GM23338 (cell line): ENCODE measurements around the gene DMRTC2. TPM values are rescaled to one million over a fixed set of nuclear protein-coding genes. Genes with fewer than 3 reads are reported as not detected.
A peak's percentile ranks its signal among the peaks of the same experiment; 100 is the strongest.

Experiments used
- ATAC-seq: fragments of 200-7000 bp; cut with Tn5 transposase; 3 replicates; pipeline ENCODE4 v1.9.1; 2020
- DNase-seq: peaks from one replicate; pipeline ENCODE4 v3.0.0-alpha.2; 2015; ENCODE audit warnings: low spot score
- H2AFZ ChIP-seq: fragments of 200-600 bp; sonication (generic); 2 replicates; pipeline ENCODE4 v1.8.0; 2016; ENCODE audit warnings: antibody characterized with exemption, mild to moderate bottlenecking, moderate library complexity
- H3F3A ChIP-seq: fragments of 200-600 bp; sonication (generic); replicated peaks from 2 replicates; pipeline ENCODE4 v1.8.0; 2017; ENCODE audit warnings: antibody characterized with exemption, mixed run types, low read depth
- H3K27ac ChIP-seq: fragments of 200-600 bp; sonication (generic); 2 replicates; pipeline ENCODE4 v1.6.1; 2016; ENCODE audit warnings: low read depth
- H3K27me3 ChIP-seq: fragments of 200-600 bp; sonication (generic); 2 replicates; pipeline ENCODE4 v1.8.0; 2016; ENCODE audit warnings: mild to moderate bottlenecking, mixed run types, moderate library complexity; ENCODE audit not compliant: insufficient read depth
- H3K36me3 ChIP-seq: fragments of 200-600 bp; sonication (generic); 2 replicates; pipeline ENCODE4 v1.8.0; 2016; ENCODE audit warnings: mild to moderate bottlenecking; ENCODE audit not compliant: insufficient read depth
- H3K4me1 ChIP-seq: fragments of 200-600 bp; sonication (generic); 2 replicates; pipeline ENCODE4 v1.8.0; 2016; ENCODE audit warnings: mild to moderate bottlenecking, moderate library complexity; ENCODE audit not compliant: insufficient read depth
- H3K4me2 ChIP-seq: fragments of 200-600 bp; sonication (generic); 2 replicates; pipeline ENCODE4 v1.7.1; 2017; ENCODE audit warnings: mixed run types
- H3K4me3 ChIP-seq: fragments of 200-600 bp; sonication (generic); 2 replicates; pipeline ENCODE4 v1.6.1; 2016; ENCODE audit warnings: mixed run types
- H3K79me2 ChIP-seq: fragments of 200-600 bp; sonication (generic); replicated peaks from 2 replicates; pipeline ENCODE4 v1.8.0; 2017; ENCODE audit warnings: mild to moderate bottlenecking; ENCODE audit not compliant: insufficient read depth
- H3K9me2 ChIP-seq: fragments of 200-600 bp; sonication (generic); 2 replicates; pipeline ENCODE4 v1.8.0; 2017; ENCODE audit not compliant: insufficient read depth
- H4K20me1 ChIP-seq: fragments of 200-600 bp; sonication (generic); replicated peaks from 2 replicates; pipeline ENCODE4 v1.8.0; 2017; ENCODE audit warnings: mild to moderate bottlenecking; ENCODE audit not compliant: insufficient read depth
- H3K27ac Mint-ChIP-seq: 2 replicates; pipeline ENCODE4 v1.8.0; 2020; ENCODE audit warnings: inconsistent platforms, mild to moderate bottlenecking, moderate library complexity, mixed read lengths
- H3K27me3 Mint-ChIP-seq: 3 replicates; pipeline ENCODE4 v1.8.0; 2022; ENCODE audit warnings: low read depth, mild to moderate bottlenecking, moderate library complexity, mixed read lengths, inconsistent platforms; ENCODE audit not compliant: insufficient read depth, poor library complexity
- H3K36me3 Mint-ChIP-seq: 3 replicates; pipeline ENCODE4 v1.8.0; 2021; ENCODE audit warnings: low read depth, mild to moderate bottlenecking, inconsistent platforms, moderate library complexity, mixed read lengths
- H3K4me1 Mint-ChIP-seq: 3 replicates; pipeline ENCODE4 v1.8.0; 2020; ENCODE audit warnings: mild to moderate bottlenecking, inconsistent platforms, mixed read lengths
- H3K4me3 Mint-ChIP-seq: 3 replicates; pipeline ENCODE4 v1.8.0; 2021; ENCODE audit warnings: moderate library complexity, mild to moderate bottlenecking, inconsistent platforms, mixed read lengths
- H3K9me3 Mint-ChIP-seq: 3 replicates; pipeline ENCODE4 v1.8.0; 2020; ENCODE audit warnings: moderate library complexity, mild to moderate bottlenecking, inconsistent platforms, mixed read lengths
- CREB1 ChIP-seq: fragments of 250-450 bp; sonication (Bioruptor Pico); IDR thresholded peaks from 2 replicates; pipeline ENCODE4 v1.5.0; 2020; ENCODE audit warnings: low read depth, mild to moderate bottlenecking, moderate library complexity
- ETS1 ChIP-seq: IDR thresholded peaks from 2 replicates; pipeline ENCODE4 v1.6.1; 2016; ENCODE audit warnings: antibody characterized with exemption
- EZH2 ChIP-seq: fragments of 200-600 bp; sonication (generic); IDR thresholded peaks from one replicate; pipeline ENCODE4 v1.8.0; 2017; ENCODE audit warnings: antibody characterized with exemption, mild to moderate bottlenecking, low read depth; ENCODE audit not compliant: unreplicated experiment
- EZH2phosphoT487 ChIP-seq: fragments of 200-600 bp; sonication (generic); IDR thresholded peaks from one replicate; pipeline ENCODE4 v1.8.1; 2018; ENCODE audit warnings: antibody characterized with exemption; ENCODE audit not compliant: unreplicated experiment
- JUNB ChIP-seq: IDR thresholded peaks from one replicate; pipeline ENCODE4 v1.6.1; 2016; ENCODE audit warnings: antibody characterized with exemption; ENCODE audit not compliant: unreplicated experiment
- NANOG ChIP-seq: IDR thresholded peaks from 2 replicates; pipeline ENCODE4 v1.6.1; 2016; ENCODE audit warnings: antibody characterized with exemption, borderline replicate concordance
- POLR2AphosphoS5 ChIP-seq: IDR thresholded peaks from 2 replicates; pipeline ENCODE4 v1.6.1; 2016; ENCODE audit warnings: antibody characterized with exemption, low read depth
- STAT1 ChIP-seq: IDR thresholded peaks from one replicate; pipeline ENCODE4 v1.6.1; 2016; ENCODE audit warnings: antibody characterized with exemption; ENCODE audit not compliant: unreplicated experiment
- ZNF114 ChIP-seq: fragments of 250-450 bp; sonication (Bioruptor Pico); IDR thresholded peaks from 2 replicates; pipeline ENCODE4 v1.5.0; 2020; ENCODE audit warnings: mild to moderate bottlenecking, moderate library complexity
- polyA plus RNA-seq: library from polyadenylated mRNA; unstranded; fragments of >200 nt; fragmentation: Nextera tagmentation; extraction: Ambion mirVana; gene quantifications from 2 replicates; pipeline ENCODE4 v1.2.1, GENCODE V29; 2016
- total RNA-seq: library from RNA; depleted of rRNA; stranded (reverse); fragments of >200 nt; shearing (Covaris generic); gene quantifications from 2 replicates; pipeline ENCODE4 v1.2.3, GENCODE V29; 2014
- TF ChIP-seq, protein P1 (sequence below), 2 experiments: fragments of 200-600 bp in 1 of 2; sonication (generic) in 1 of 2; conservative IDR thresholded peaks; 2 replicates each; pipeline versions ENCODE4 v1.5.1 to v1.6.1; 2016 to 2017; ENCODE audit warnings: antibody characterized with exemption in 2 of 2, low read depth in 2 of 2, mild to moderate bottlenecking in 2 of 2, moderate library complexity in 1 of 2
- TF ChIP-seq, protein P2 (sequence below): IDR thresholded peaks from one replicate; pipeline ENCODE4 v1.6.1; 2018; ENCODE audit warnings: antibody characterized with exemption; ENCODE audit not compliant: unreplicated experiment

DMRTC2 gene
- total and polyA plus RNA-seq, 2 experiments from 2014 or later: 0.21 TPM; not detected in 1

DNA sequence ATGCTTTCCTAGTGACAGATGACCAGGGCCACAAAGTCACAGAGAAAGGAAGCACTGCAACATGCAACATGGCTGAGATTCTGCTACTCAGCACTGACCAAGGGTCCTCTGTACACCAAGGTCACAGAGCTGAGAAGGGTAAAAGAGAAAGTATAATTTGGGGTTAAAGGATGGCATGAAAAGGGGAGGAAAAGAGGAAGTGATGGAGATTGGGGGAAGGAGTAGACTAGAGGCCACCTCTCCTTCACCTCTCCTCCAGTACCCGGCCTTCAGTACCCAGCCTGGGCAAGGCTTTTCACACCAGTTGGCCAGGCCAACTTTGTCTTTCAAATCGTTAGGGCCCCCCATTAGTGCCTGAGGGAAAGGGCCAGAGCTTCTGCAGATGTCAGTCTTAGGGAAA, 8.9 kb downstream of the DMRTC2 start (continued):
- TF ChIP-seq, protein P1, sequence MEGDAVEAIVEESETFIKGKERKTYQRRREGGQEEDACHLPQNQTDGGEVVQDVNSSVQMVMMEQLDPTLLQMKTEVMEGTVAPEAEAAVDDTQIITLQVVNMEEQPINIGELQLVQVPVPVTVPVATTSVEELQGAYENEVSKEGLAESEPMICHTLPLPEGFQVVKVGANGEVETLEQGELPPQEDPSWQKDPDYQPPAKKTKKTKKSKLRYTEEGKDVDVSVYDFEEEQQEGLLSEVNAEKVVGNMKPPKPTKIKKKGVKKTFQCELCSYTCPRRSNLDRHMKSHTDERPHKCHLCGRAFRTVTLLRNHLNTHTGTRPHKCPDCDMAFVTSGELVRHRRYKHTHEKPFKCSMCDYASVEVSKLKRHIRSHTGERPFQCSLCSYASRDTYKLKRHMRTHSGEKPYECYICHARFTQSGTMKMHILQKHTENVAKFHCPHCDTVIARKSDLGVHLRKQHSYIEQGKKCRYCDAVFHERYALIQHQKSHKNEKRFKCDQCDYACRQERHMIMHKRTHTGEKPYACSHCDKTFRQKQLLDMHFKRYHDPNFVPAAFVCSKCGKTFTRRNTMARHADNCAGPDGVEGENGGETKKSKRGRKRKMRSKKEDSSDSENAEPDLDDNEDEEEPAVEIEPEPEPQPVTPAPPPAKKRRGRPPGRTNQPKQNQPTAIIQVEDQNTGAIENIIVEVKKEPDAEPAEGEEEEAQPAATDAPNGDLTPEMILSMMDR (conservative IDR thresholded peaks at IDR 0.05; ENCODE audit: low read depth in 2 of 2): no peak
- TF ChIP-seq ZNF114: no peak
- no peak for TF ChIP-seq JUNB
- no peak for TF ChIP-seq NANOG
- no peak for TF ChIP-seq POLR2AphosphoS5
- no peak for TF ChIP-seq CREB1 (CRISPR knock-in tag)
- no peak for TF ChIP-seq EZH2phosphoT487

- Mint-ChIP-seq H3K27me3 (peaks cover 22% of the 10 kb centered on the region), H3K4me1 (peaks cover 33% of the 10 kb centered on the region), H3K4me3 (peak overlapping the region; percentile 85), H3K36me3 (peaks cover 39% of the 10 kb centered on the region), H3K9me3 (peaks cover 3% of the 10 kb centered on the region; the same call in 1 of the 3 replicates), H3K27ac (peak overlapping the region; percentile 82)
- H3F3A ChIP-seq: peaks cover 35% of the 10 kb centered on the region
- peak overlapping the region; percentile 68 for H3K4me2 ChIP-seq
- H3K79me2 ChIP-seq: peaks cover 40% of the 10 kb centered on the region
- no peaks in the 10 kb centered on the region for H3K27me3 ChIP-seq
- no peaks in the 10 kb centered on the region for H3K9me2 ChIP-seq
- DNase-seq: no peak
- H3K27ac ChIP-seq: peak overlapping the region; percentile 80
- H3K4me3 ChIP-seq: peak overlapping the region; percentile 44
- peaks cover 30% of the 10 kb centered on the region for H4K20me1 ChIP-seq
- TF ChIP-seq, protein P1 (conservative IDR thresholded peaks at IDR 0.05; ENCODE audit: low read depth in 2 of 2): no peak; a peak in 1 of 4 replicates
- no peak for TF ChIP-seq EZH2
- no peak for TF ChIP-seq STAT1
- TF ChIP-seq ETS1: no peak
- TF ChIP-seq EZH2phosphoT487: no peak
- TF ChIP-seq, protein P2, sequence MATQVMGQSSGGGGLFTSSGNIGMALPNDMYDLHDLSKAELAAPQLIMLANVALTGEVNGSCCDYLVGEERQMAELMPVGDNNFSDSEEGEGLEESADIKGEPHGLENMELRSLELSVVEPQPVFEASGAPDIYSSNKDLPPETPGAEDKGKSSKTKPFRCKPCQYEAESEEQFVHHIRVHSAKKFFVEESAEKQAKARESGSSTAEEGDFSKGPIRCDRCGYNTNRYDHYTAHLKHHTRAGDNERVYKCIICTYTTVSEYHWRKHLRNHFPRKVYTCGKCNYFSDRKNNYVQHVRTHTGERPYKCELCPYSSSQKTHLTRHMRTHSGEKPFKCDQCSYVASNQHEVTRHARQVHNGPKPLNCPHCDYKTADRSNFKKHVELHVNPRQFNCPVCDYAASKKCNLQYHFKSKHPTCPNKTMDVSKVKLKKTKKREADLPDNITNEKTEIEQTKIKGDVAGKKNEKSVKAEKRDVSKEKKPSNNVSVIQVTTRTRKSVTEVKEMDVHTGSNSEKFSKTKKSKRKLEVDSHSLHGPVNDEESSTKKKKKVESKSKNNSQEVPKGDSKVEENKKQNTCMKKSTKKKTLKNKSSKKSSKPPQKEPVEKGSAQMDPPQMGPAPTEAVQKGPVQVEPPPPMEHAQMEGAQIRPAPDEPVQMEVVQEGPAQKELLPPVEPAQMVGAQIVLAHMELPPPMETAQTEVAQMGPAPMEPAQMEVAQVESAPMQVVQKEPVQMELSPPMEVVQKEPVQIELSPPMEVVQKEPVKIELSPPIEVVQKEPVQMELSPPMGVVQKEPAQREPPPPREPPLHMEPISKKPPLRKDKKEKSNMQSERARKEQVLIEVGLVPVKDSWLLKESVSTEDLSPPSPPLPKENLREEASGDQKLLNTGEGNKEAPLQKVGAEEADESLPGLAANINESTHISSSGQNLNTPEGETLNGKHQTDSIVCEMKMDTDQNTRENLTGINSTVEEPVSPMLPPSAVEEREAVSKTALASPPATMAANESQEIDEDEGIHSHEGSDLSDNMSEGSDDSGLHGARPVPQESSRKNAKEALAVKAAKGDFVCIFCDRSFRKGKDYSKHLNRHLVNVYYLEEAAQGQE: no peak
- no peak for TF ChIP-seq CREB1 (CRISPR knock-in tag)
- no peak for TF ChIP-seq JUNB
- H3K4me1 ChIP-seq: peaks cover 30% of the 10 kb centered on the region
- H3K36me3 ChIP-seq: peaks cover 35% of the 10 kb centered on the region
- ATAC-seq: peak; percentile 89; the same call in 1 of the 3 replicates
- H2AFZ ChIP-seq: peak overlapping the region; percentile 67; the same call in 1 of the 2 replicates
Observed at GRCh38 chr19:41859213-41859617, 14.4 kb downstream of the DMRTC2 start.
